Adrenal gland (tissue), 12 donors: ENCODE results near the gene SPTBN1. TPM values are rescaled to one million over a fixed set of nuclear protein-coding genes. Genes with fewer than 3 reads are reported as not detected.
A peak's percentile ranks its signal among the peaks of the same experiment; 100 is the strongest.
"Not testable (repeated sequence)": the region's sequence is repeated elsewhere in the genome, so short reads cannot be mapped to it uniquely, and the experiment has no call there.

ENCODE experiments used
- DNase-seq, 7 donors: peaks; one replicate each; pipeline ENCODE4 v3.0.0-alpha.2; 2019 to 2020
- H3K27ac ChIP-seq, 5 donors: fragments of 200-600 bp; sonication (generic) in 4 of 5; 1 replicate in 3 of 5; 2 replicates in 2 of 5; pipeline versions ENCODE4 v1.5.1 to v1.8.0; 2016 to 2020; ENCODE audit warnings: mild to moderate bottlenecking in 1 of 5
- H3K27me3 ChIP-seq: fragments of 200-600 bp; 2 replicates; pipeline ENCODE4 v1.8.0; 2021
- H3K36me3 ChIP-seq, 2 donors: fragments of 200-600 bp; replicated peaks in 1 of 2; 1 replicate in 1 of 2; 2 replicates in 1 of 2; pipeline versions ENCODE4 v1.5.1 to v1.8.0; 2018 to 2022
- H3K4me1 ChIP-seq, 2 donors: fragments of 200-600 bp; replicated peaks in 1 of 2; 1 replicate in 1 of 2; 2 replicates in 1 of 2; pipeline versions ENCODE4 v1.5.1 to v1.8.0; 2018 to 2021
- H3K4me3 ChIP-seq, 4 donors: fragments of 200-600 bp; sonication (generic) in 3 of 4; one replicate each; pipeline ENCODE4 v1.5.1; 2016 to 2018
- H3K9me3 ChIP-seq, 3 donors: fragments of 200-600 bp; sonication (generic) in 1 of 3; replicated peaks in 1 of 3; 1 replicate in 2 of 3; 2 replicates in 1 of 3; pipeline versions ENCODE4 v1.5.1 to v1.8.0; 2016 to 2021
- POLR2A ChIP-seq, 2 donors: fragments of 450-650 bp; IDR thresholded peaks; one replicate each; pipeline ENCODE4 v1.6.1; 2017; ENCODE audit warnings: antibody characterized with exemption in 2 of 2, mild to moderate bottlenecking in 2 of 2, moderate library complexity in 1 of 2
- WGBS, 4 donors: extraction: QIAGEN DNeasy Blood & Tissue Kit in 2 of 4; methylation state at CpG; one replicate each; pipeline versions ENCODE4 v1.1.5 to v1.1.7; 2013 to 2017; 5-methylcytosine and 5-hydroxymethylcytosine counted together
- intact Hi-C, 2 donors: fragments of 100-400 bp; cut with DNase I; formaldehyde crosslinking; loops; one replicate each; pipeline versions ENCODE4 v1.14.1 to v1.15.0; 2022 to 2023
- polyA plus RNA-seq, 3 donors: library from polyadenylated mRNA; stranded (reverse); fragments of 200-250 nt in 2 of 3; fragments of 350-450 nt in 1 of 3; fragmentation: Illumina TruSeq in 1 of 3; extraction: RNeasy Lipid Tissue Mini Kit (QIAGEN cat#74804) in 1 of 3; gene quantifications; one replicate each; pipeline ENCODE4 v1.2.3, GENCODE V29; 2013 to 2014
- total RNA-seq, 9 donors: library from RNA; depleted of rRNA in 4 of 9; stranded (reverse); fragments of >200 nt in 4 of 9; fragments of 120-200 nt in 1 of 9; fragmentation: NEBNext Ultra II Directional in 1 of 9; extraction: Animal tissue kit (Norgen Biotek cat#: 25700) in 1 of 9; gene quantifications; one replicate each; pipeline versions ENCODE4 v1.1.0 to v1.2.4, GENCODE V29; 2013 to 2023
- TF ChIP-seq, protein P1 (sequence below), 6 experiments: fragments of 450-650 bp in 4 of 6; fragments of 200-600 bp in 2 of 6; sonication (generic) in 1 of 6; IDR thresholded peaks; 1 replicate in 5 of 6; 2 replicates in 1 of 6; pipeline versions ENCODE4 v1.5.1 to v1.8.0; 2016 to 2021; ENCODE audit warnings: antibody characterized with exemption in 6 of 6, mild to moderate bottlenecking in 2 of 6, moderate library complexity in 1 of 6
- donor health status: healthy with polysubstance abuse.
- donor health status: Bipolar disorder and iron deficiency.
- donor health status: DM: yes; HTN: yes; CAD: no.
- donor health status: DM: no; HTN: no; CAD: no.
- donor health status: DM: no; HTN: no; CAD: no.
- donor health status: DM: yes; HTN: yes; CAD: no.

Gene SPTBN1
- total and polyA plus RNA-seq, 12 donors = 72.9 to 653 (median 493) TPM

DNA sequence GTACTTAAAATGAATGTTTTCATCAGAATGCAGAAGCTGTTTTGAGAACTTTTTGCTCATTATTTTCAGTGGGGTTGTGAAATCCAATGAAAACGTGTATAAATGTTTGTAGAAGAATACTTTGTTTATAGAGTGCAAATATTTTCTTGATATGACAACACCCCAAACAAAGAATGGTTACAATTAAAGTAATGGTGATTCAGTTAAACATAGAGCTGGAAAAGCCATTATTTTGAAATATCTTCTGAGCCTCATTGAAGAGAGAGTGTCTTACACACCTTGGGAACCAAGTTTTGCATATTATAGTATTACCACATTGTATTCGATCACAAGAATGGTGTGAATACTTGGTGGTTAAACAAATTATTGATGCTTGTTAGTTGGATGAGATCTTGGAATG, 48.7 kb downstream of the SPTBN1 start:
- Histone ChIP-seq H3K36me3 (no peaks in the 10 kb centered on the region), H3K9me3 (no peaks in the 10 kb centered on the region), H3K27me3 (no peaks in the 10 kb centered on the region), H3K27ac (peak overlapping the region in 1 of 5 donors; percentile 11), H3K4me3 (no peak overlapping the region), H3K4me1 (peaks cover 0 to 39% of the 10 kb centered on the region in 2 donors)
- intact Hi-C loops = loop anchor here in 1 of 2 donors (10.0 kb wide), 1 partner anchor 310 kb away; no protein-coding TSS in a partner anchor
- no peak for DNase-seq
- WGBS, 4 donors = 56 to 64% (median 63%) methylated on average over 2 of the region's 2 CpGs
- TF ChIP-seq, protein P1, sequence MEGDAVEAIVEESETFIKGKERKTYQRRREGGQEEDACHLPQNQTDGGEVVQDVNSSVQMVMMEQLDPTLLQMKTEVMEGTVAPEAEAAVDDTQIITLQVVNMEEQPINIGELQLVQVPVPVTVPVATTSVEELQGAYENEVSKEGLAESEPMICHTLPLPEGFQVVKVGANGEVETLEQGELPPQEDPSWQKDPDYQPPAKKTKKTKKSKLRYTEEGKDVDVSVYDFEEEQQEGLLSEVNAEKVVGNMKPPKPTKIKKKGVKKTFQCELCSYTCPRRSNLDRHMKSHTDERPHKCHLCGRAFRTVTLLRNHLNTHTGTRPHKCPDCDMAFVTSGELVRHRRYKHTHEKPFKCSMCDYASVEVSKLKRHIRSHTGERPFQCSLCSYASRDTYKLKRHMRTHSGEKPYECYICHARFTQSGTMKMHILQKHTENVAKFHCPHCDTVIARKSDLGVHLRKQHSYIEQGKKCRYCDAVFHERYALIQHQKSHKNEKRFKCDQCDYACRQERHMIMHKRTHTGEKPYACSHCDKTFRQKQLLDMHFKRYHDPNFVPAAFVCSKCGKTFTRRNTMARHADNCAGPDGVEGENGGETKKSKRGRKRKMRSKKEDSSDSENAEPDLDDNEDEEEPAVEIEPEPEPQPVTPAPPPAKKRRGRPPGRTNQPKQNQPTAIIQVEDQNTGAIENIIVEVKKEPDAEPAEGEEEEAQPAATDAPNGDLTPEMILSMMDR (IDR thresholded peaks at IDR 0.05) = no peak
- no peak for TF ChIP-seq POLR2A (IDR thresholded peaks at IDR 0.05)

DNA sequence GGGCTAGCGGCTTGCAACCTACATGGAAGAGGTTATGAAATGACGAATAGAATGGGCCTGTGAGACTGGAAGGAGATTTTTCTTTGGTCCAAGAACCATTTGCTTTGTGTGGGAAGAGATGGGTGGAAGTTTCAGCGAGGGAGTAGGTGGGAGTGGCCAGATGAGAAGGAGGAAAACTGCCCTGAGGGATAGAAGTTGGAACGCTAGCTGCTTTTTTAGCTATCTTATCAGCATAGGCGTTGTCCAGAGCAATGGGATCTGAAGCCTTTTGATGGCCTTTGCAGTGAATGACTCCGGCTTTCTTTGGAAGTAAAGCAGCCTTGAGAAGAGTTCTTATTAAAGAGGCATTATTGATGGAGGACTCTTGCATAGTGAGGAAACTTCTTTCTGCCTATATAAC, 52.4 kb downstream of the SPTBN1 start:
- 65 to 75% (median 69%) methylated on average over 6 of the region's 6 CpGs for WGBS, 4 donors
- H3K36me3 ChIP-seq = no peaks in the 10 kb centered on the region
- no peak overlapping the region for H3K27ac ChIP-seq
- no peak overlapping the region for H3K4me3 ChIP-seq
- no peaks in the 10 kb centered on the region for H3K27me3 ChIP-seq
- peaks cover 5 to 32% of the 10 kb centered on the region in 2 donors for H3K4me1 ChIP-seq
- TF ChIP-seq POLR2A (IDR thresholded peaks at IDR 0.05) = no peak
- TF ChIP-seq, protein P1 (IDR thresholded peaks at IDR 0.05) = no peak
- no peaks in the 10 kb centered on the region for H3K9me3 ChIP-seq
- no peak for DNase-seq
- intact Hi-C loops = loop anchor here in 1 of 2 donors (10.0 kb wide), 1 partner anchor 314 kb away; no protein-coding TSS in a partner anchor

DNA sequence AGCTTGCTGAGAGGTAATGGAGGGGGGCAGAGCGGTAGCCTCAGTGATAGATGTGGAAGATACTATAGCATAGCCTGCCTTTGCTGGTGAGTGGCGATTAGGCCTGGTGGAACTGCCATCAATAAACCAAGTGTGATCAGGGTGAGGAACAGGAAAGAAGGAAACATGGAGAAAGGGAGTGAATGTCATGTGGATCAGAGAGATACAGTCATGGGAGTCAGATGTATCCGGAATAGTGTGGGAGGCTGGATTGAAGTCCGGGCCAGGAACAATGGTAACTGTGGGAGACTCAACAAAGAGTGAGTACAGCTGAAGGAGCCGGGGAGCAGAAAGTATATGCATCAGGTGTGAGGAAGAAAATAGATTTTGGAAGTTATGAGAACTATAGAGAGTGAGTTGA, 52.9 kb downstream of the SPTBN1 start:
- intact Hi-C loops = loop anchor here in 1 of 2 donors (10.0 kb wide), 1 partner anchor 314 kb away; no protein-coding TSS in a partner anchor

DNA sequence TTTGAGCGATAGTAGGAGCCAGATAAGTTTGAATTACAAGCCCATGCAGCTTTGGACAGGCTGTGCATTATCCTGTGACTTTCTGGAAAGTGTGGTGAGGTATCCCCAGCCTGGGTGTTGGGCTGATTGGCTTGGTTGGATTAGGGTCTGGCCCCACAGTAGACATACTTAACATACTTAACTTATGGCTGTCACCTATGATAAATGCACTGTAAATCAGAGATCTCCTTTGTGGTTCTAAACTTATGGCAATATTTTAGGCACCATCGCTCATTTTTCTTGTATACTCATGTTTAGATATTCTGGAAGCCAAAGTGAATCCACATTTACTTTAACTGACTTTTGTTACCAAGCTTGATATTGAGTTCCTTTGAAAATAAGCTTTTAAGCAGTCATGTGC, 54.8 kb downstream of the SPTBN1 start:
- DNase-seq = no peak
- Histone ChIP-seq H3K27ac (peak overlapping the region in 1 of 5 donors; percentile 11), H3K4me1 (peaks cover 7 to 37% of the 10 kb centered on the region in 2 donors), H3K36me3 (no peaks in the 10 kb centered on the region), H3K27me3 (no peaks in the 10 kb centered on the region), H3K9me3 (no peaks in the 10 kb centered on the region), H3K4me3 (no peak overlapping the region)
- intact Hi-C loops = no loop called here
- WGBS, 4 donors = 81 to 87% (median 86%) methylated on average over 2 of the region's 2 CpGs
- no peak for TF ChIP-seq POLR2A (IDR thresholded peaks at IDR 0.05)
- TF ChIP-seq, protein P1 (IDR thresholded peaks at IDR 0.05) = no peak

More for the DNA sequence above, 52.9 kb downstream of the SPTBN1 start:
- DNase-seq, H3K27me3 ChIP-seq, H3K4me3 ChIP-seq, H3K9me3 ChIP-seq, H3K36me3 ChIP-seq, H3K27ac ChIP-seq: not testable (repeated sequence)
- peaks cover 7 to 37% of the 10 kb centered on the region in 2 donors for H3K4me1 ChIP-seq
- WGBS, 4 donors = 84 to 95% (median 92%) methylated on average over 5 of the region's 5 CpGs

DNA sequence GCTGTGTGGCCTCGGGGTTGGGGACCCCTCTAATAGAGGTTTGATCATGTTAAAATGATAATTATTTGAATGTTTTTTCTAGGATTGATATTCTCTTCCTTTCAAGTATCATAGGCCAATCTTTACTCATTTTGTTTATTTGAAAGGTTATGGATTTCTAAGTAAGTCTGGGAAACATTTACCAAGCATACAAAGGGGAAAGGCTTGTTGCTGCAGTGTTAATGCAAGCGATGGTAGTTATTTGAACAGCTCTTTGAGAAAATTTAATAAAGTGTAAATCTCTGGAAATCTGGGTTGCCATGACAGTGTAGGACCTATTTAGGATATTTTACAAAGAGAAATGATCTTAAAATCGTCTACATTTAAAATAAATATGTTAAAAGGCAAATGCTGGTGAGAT, 56.1 kb downstream of the SPTBN1 start:
- intact Hi-C loops = no loop called here
- peaks cover 7 to 37% of the 10 kb centered on the region in 2 donors for H3K4me1 ChIP-seq

More for the DNA sequence above, 56.1 kb downstream of the SPTBN1 start:
- Histone ChIP-seq H3K27ac (no peak overlapping the region), H3K9me3 (no peaks in the 10 kb centered on the region), H3K4me3 (no peak overlapping the region), H3K27me3 (no peaks in the 10 kb centered on the region), H3K36me3 (no peaks in the 10 kb centered on the region)
- DNase-seq = no peak
- WGBS, 4 donors = 81 to 85% (median 82%) methylated on average over 3 of the region's 3 CpGs
- TF ChIP-seq, protein P1 (IDR thresholded peaks at IDR 0.05) = no peak
- no peak for TF ChIP-seq POLR2A (IDR thresholded peaks at IDR 0.05)
